ENCODE data around the gene B3GLCT. TPM values are rescaled to one million over a fixed set of nuclear protein-coding genes. Genes with fewer than 3 reads are reported as not detected.

Gene B3GLCT
- total RNA-seq, 5 donors from 2014 or later (not counting 1 experiment from before 2014, with no cell fraction given): 3.7 to 5.6 (median 4.7) TPM

DNA sequence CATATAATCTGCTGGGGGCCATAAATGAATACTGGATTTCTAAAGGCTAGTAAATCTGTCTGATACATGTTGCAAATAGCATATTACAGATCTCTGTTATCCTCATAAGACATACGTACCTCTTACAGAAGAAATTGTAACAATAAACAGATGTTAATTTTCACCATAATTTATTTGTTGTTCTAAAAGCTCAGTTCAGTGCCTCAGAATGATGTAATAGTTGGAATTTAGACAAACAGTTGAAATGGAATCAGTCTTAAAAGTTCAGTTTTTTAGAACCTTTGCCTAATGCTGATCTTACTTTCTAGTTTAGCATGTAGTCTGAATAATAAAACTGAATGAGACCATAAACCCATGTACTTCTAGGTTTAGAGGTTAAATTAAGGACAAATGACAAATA is 43.1 kb downstream of the B3GLCT start:
- DNase-seq (no peak), ATAC-seq (replicated peaks in 1 of 4) (no peak)
- Mint-ChIP-seq H3K27ac (no peak overlapping the region), H3K4me1 (no peaks in the 10 kb centered on the region), H3K4me3 (no peak overlapping the region), H3K27me3 (no peaks in the 10 kb centered on the region), H3K9me3 (no peaks in the 10 kb centered on the region), H3K36me3 (peaks cover 17% of the 10 kb centered on the region)
- no peaks in the 10 kb centered on the region for H3K36me3 ChIP-seq (ENCODE audit: control insufficient read depth in 2 of 2, extremely low read depth in 1 of 2, insufficient read depth in 1 of 2, low read length in 1 of 2)
- POLR2A ChIA-PET: no interaction called here
- no peak overlapping the region for H3K4me3 ChIP-seq (ENCODE audit: control insufficient read depth in 1 of 2, extremely low read depth in 1 of 2, low read length in 1 of 2)
- H3K27me3 ChIP-seq (replicated peaks in 1 of 2; ENCODE audit: control insufficient read depth in 2 of 2, extremely low read depth in 1 of 2, insufficient read depth in 2 of 2, low read length in 1 of 2): no peaks in the 10 kb centered on the region
- CTCF ChIA-PET: interaction anchor here in 1 of 2 donors (0.9 kb wide), 1 partner anchor 10 kb away, joined by 3 read pairs; no protein-coding TSS in a partner anchor
- no peak overlapping the region for H3K27ac ChIP-seq (ENCODE audit: low read length)
- no peaks in the 10 kb centered on the region for H3K9me3 ChIP-seq
- WGBS (ENCODE audit: insufficient coverage): no CpG with 5 or more reads among the region's 1 CpG
- H3K4me1 ChIP-seq (ENCODE audit: control insufficient read depth in 1 of 2, extremely low read depth in 1 of 2, insufficient read depth in 2 of 2, low read length in 2 of 2): no peaks in the 10 kb centered on the region

DNA sequence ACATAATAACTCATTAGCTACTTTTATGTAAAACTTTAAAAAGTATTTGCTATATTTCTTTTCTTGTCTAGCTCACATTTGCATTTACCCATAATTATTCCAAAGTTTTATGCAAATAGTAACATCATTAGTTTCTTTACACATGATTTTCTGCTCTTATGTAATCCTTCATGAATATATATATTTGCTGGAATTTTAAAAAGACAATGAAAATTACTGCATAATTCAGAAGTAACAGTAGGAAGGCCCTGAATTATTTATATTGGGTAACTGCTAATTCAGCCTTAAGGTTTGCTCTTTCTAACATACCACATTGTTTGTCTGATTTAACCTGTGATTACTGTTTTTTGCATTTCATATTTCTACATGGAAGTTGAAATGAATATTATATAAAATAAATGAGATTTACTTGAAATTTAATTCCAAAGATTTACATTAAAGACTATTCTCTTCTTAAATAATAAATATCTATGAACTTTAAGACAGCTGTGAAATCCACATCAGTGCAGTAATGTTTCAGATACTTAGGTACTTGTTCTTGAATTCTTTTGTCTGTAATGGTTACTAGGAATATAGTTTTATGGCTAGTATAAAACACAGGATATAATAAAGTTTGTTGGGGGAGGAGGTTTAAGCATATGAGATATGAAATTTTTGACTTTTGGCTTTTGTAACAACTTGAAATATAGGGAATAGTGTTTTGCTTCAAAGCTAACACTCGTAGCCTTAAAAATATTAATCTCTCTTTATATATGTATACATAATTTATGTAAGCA is 46.0 kb downstream of the B3GLCT start:
- H3K9me3 Mint-ChIP-seq: no peaks in the 10 kb centered on the region
- Histone ChIP-seq H3K4me1 (ENCODE audit: control insufficient read depth in 1 of 2, extremely low read depth in 1 of 2, insufficient read depth in 2 of 2, low read length in 2 of 2) (peaks cover 0 to 4% of the 10 kb centered on the region in 2 experiments), H3K4me3 (ENCODE audit: control insufficient read depth in 1 of 2, extremely low read depth in 1 of 2, low read length in 1 of 2) (no peak overlapping the region), H3K9me3 (no peaks in the 10 kb centered on the region), H3K27ac (ENCODE audit: low read length) (no peak overlapping the region), H3K36me3 (ENCODE audit: control insufficient read depth in 2 of 2, extremely low read depth in 1 of 2, insufficient read depth in 1 of 2, low read length in 1 of 2) (peaks cover 0 to 7% of the 10 kb centered on the region in 2 donors), H3K27me3 (replicated peaks in 1 of 2; ENCODE audit: control insufficient read depth in 2 of 2, extremely low read depth in 1 of 2, insufficient read depth in 2 of 2, low read length in 1 of 2) (no peaks in the 10 kb centered on the region)
- H3K27me3 Mint-ChIP-seq: no peaks in the 10 kb centered on the region
- H3K27ac Mint-ChIP-seq: no peak overlapping the region
- H3K36me3 Mint-ChIP-seq: peaks cover 20% of the 10 kb centered on the region
- H3K4me3 Mint-ChIP-seq: no peak overlapping the region
- no CpG with 5 or more reads among the region's 1 CpG for WGBS (ENCODE audit: insufficient coverage)
- ATAC-seq (replicated peaks in 1 of 4): no peak
- POLR2A ChIA-PET: no interaction called here
- CTCF ChIA-PET: interaction anchor here in 1 of 2 donors (0.6 to 0.7 kb wide), 2 partner anchors 9 to 33 kb away, joined by 3 to 7 read pairs; no protein-coding TSS in a partner anchor
- no peaks in the 10 kb centered on the region for H3K4me1 Mint-ChIP-seq
- no peak for DNase-seq

DNA sequence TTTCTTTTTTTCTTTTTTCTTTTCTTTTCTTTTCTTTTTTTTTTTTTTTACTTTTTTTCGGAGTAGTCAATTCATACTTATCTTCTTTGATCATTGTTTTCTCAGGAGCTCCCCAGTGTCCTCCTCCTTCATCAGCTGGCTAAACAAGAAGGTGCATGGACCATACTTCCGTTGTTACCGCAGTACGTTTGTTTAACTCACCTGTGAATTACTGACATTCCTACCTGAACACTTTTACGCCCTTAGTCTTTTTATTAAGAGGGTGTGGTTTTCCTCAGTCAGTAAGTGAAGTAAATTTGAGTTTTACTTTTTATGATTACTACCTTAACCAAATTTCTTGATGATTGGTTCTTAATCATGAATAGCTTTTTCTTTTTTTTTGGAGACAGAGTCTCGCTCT is 47.1 kb downstream of the B3GLCT start:
- H3K27ac ChIP-seq (ENCODE audit: low read length): no peak overlapping the region
- no peak overlapping the region for H3K4me3 Mint-ChIP-seq
- peaks cover 0 to 4% of the 10 kb centered on the region in 2 experiments for H3K4me1 ChIP-seq (ENCODE audit: control insufficient read depth in 1 of 2, extremely low read depth in 1 of 2, insufficient read depth in 2 of 2, low read length in 2 of 2)
- peaks cover 30% of the 10 kb centered on the region for H3K36me3 Mint-ChIP-seq
- ATAC-seq (replicated peaks in 1 of 4) (no peak), DNase-seq (no peak)
- H3K9me3 ChIP-seq: no peaks in the 10 kb centered on the region
- no peak overlapping the region for H3K27ac Mint-ChIP-seq
- H3K9me3 Mint-ChIP-seq: peaks cover 0 to 10% (median 4%) of the 10 kb centered on the region in 3 donors
- H3K27me3 ChIP-seq (replicated peaks in 1 of 2; ENCODE audit: control insufficient read depth in 2 of 2, extremely low read depth in 1 of 2, insufficient read depth in 2 of 2, low read length in 1 of 2): no peaks in the 10 kb centered on the region
- H3K4me1 Mint-ChIP-seq: no peaks in the 10 kb centered on the region
- H3K27me3 Mint-ChIP-seq: no peaks in the 10 kb centered on the region
- WGBS (ENCODE audit: insufficient coverage): 100% methylated on average over 1 of the region's 6 CpGs
- ChIA-PET POLR2A (no interaction called here), CTCF (interaction anchor here in 1 of 2 donors (0.6 kb wide), 1 partner anchor 31 kb away, joined by 4 read pairs; no protein-coding TSS in a partner anchor)
- peaks cover 0 to 7% of the 10 kb centered on the region in 2 donors for H3K36me3 ChIP-seq (ENCODE audit: control insufficient read depth in 2 of 2, extremely low read depth in 1 of 2, insufficient read depth in 1 of 2, low read length in 1 of 2)
- H3K4me3 ChIP-seq (ENCODE audit: control insufficient read depth in 1 of 2, extremely low read depth in 1 of 2, low read length in 1 of 2): no peak overlapping the region

DNA sequence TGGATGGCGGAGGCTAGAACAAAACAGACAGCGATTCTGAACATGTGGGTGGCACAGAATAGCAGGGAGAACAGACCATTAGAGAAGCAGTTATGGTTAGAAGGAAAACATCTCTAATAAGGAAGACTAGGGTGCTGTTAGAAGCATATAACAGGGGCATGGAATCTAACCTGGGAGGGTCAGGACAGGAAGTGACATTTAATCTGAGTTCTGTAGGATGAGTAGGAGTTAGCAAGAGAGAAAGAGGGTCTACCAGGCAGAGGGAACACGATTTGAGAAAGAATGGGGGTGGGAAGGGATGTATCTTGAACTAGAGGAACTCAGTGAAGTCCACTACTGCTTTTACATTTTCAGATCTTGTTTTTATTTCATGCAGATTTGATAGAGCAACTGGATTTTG is 48.6 kb downstream of the B3GLCT start:
- Histone ChIP-seq H3K27me3 (replicated peaks in 1 of 2; ENCODE audit: control insufficient read depth in 2 of 2, extremely low read depth in 1 of 2, insufficient read depth in 2 of 2, low read length in 1 of 2) (no peaks in the 10 kb centered on the region), H3K4me1 (ENCODE audit: control insufficient read depth in 1 of 2, extremely low read depth in 1 of 2, insufficient read depth in 2 of 2, low read length in 2 of 2) (peaks cover 0 to 4% of the 10 kb centered on the region in 2 experiments), H3K36me3 (ENCODE audit: control insufficient read depth in 2 of 2, extremely low read depth in 1 of 2, insufficient read depth in 1 of 2, low read length in 1 of 2) (peaks cover 0 to 7% of the 10 kb centered on the region in 2 donors), H3K27ac (ENCODE audit: low read length) (no peak overlapping the region), H3K4me3 (ENCODE audit: control insufficient read depth in 1 of 2, extremely low read depth in 1 of 2, low read length in 1 of 2) (no peak overlapping the region), H3K9me3 (no peaks in the 10 kb centered on the region)
- H3K4me3 Mint-ChIP-seq: no peak overlapping the region
- 100% methylated on average over 2 of the region's 3 CpGs for WGBS (ENCODE audit: insufficient coverage)
- CTCF ChIA-PET: interaction anchor here in 1 of 2 donors (1.5 kb wide), 1 partner anchor 12 kb away, joined by 3 read pairs; no protein-coding TSS in a partner anchor
- H3K27ac Mint-ChIP-seq: no peak overlapping the region
- no peaks in the 10 kb centered on the region for H3K27me3 Mint-ChIP-seq
- ATAC-seq (replicated peaks in 1 of 4): no peak
- POLR2A ChIA-PET: no interaction called here
- no peak for DNase-seq
- H3K9me3 Mint-ChIP-seq: peaks cover 8 to 16% (median 10%) of the 10 kb centered on the region in 3 donors
- H3K36me3 Mint-ChIP-seq: peaks cover 35% of the 10 kb centered on the region
- H3K4me1 Mint-ChIP-seq: no peaks in the 10 kb centered on the region

DNA sequence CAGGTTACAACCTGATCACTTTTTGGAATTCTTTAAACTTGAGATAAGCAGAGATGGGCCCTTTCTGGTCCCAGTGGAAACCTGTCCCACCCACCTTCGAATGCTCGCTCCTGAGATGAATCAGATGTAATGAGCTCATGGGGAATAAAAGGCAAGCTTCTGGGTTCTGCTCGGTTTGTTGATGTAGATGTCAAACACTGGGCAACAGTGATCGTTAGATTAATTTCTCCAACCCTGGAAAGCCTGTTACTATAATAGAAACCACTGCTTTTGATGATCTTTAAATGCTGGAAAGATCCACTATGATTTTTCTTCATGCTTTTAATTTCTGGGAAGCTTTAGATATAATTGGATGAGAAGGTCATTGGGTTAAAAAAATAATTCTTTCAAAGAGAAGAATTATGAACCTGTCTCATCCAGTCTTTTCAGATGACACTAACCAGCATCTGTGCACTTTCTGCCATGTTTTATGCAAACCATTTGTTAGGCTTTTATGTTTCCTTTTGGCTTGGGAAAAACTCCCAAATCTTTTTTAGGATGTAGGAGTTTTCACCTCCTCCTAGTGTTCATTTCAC is 49.3 kb downstream of the B3GLCT start:
- ChIA-PET POLR2A (no interaction called here), CTCF (interaction anchor here in 1 of 2 donors (1.5 kb wide), 1 partner anchor 13 kb away, joined by 3 read pairs; no protein-coding TSS in a partner anchor)
- H3K36me3 Mint-ChIP-seq: peaks cover 35% of the 10 kb centered on the region
- no peaks in the 10 kb centered on the region for H3K4me1 Mint-ChIP-seq
- no peak overlapping the region for H3K27ac ChIP-seq (ENCODE audit: low read length)
- H3K27me3 Mint-ChIP-seq: no peaks in the 10 kb centered on the region
- H3K4me3 ChIP-seq (ENCODE audit: control insufficient read depth in 1 of 2, extremely low read depth in 1 of 2, low read length in 1 of 2): no peak overlapping the region
- WGBS (ENCODE audit: insufficient coverage): no CpG with 5 or more reads among the region's 4 CpGs
- H3K4me3 Mint-ChIP-seq: no peak overlapping the region
- ATAC-seq (replicated peaks in 1 of 4) (no peak), DNase-seq (no peak)
- H3K9me3 ChIP-seq: no peaks in the 10 kb centered on the region
- no peak overlapping the region for H3K27ac Mint-ChIP-seq
- no peaks in the 10 kb centered on the region for H3K27me3 ChIP-seq (replicated peaks in 1 of 2; ENCODE audit: control insufficient read depth in 2 of 2, extremely low read depth in 1 of 2, insufficient read depth in 2 of 2, low read length in 1 of 2)
- peaks cover 10 to 16% (median 10%) of the 10 kb centered on the region in 3 donors for H3K9me3 Mint-ChIP-seq
- peaks cover 0 to 4% of the 10 kb centered on the region in 2 experiments for H3K4me1 ChIP-seq (ENCODE audit: control insufficient read depth in 1 of 2, extremely low read depth in 1 of 2, insufficient read depth in 2 of 2, low read length in 2 of 2)
- H3K36me3 ChIP-seq (ENCODE audit: control insufficient read depth in 2 of 2, extremely low read depth in 1 of 2, insufficient read depth in 1 of 2, low read length in 1 of 2): peaks cover 0 to 7% of the 10 kb centered on the region in 2 donors

DNA sequence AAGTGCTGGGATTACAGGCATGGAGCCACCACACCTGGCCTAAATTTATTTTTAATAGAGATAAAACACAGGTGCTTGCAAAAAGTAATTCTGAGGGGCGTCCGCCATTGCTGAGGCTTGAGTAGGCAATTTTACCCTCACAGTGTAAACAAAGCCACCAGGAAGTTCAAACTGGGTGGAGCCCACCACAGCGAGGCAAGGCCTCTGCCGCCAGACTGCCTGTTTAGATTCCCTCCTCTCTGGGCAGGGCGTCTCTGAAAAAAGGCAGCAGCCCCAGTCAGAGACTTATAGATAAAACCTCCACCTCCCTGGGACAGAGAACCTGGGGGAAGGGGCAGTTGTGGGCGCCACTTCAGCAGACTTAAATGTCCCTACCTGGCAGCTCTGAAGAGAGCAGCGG is 50.7 kb downstream of the B3GLCT start:
- H3K36me3 Mint-ChIP-seq: peaks cover 35% of the 10 kb centered on the region
- no peaks in the 10 kb centered on the region for H3K27me3 ChIP-seq (replicated peaks in 1 of 2; ENCODE audit: control insufficient read depth in 2 of 2, extremely low read depth in 1 of 2, insufficient read depth in 2 of 2, low read length in 1 of 2)
- H3K27me3 Mint-ChIP-seq: no peaks in the 10 kb centered on the region
- ChIA-PET POLR2A (no interaction called here), CTCF (no interaction called here)
- 100% methylated on average over 2 of the region's 7 CpGs for WGBS (ENCODE audit: insufficient coverage)
- peaks cover 0 to 4% of the 10 kb centered on the region in 2 experiments for H3K4me1 ChIP-seq (ENCODE audit: control insufficient read depth in 1 of 2, extremely low read depth in 1 of 2, insufficient read depth in 2 of 2, low read length in 2 of 2)
- no peak overlapping the region for H3K27ac Mint-ChIP-seq
- H3K4me1 Mint-ChIP-seq: no peaks in the 10 kb centered on the region
- ATAC-seq (replicated peaks in 1 of 4) (peak in 1 of 4 experiments; percentile 35), DNase-seq (no peak)
- H3K27ac ChIP-seq (ENCODE audit: low read length): no peak overlapping the region
- no peak overlapping the region for H3K4me3 Mint-ChIP-seq
- H3K9me3 Mint-ChIP-seq: peaks cover 10 to 17% (median 16%) of the 10 kb centered on the region in 3 donors
- peaks cover 0 to 7% of the 10 kb centered on the region in 2 donors for H3K36me3 ChIP-seq (ENCODE audit: control insufficient read depth in 2 of 2, extremely low read depth in 1 of 2, insufficient read depth in 1 of 2, low read length in 1 of 2)
- no peak overlapping the region for H3K4me3 ChIP-seq (ENCODE audit: control insufficient read depth in 1 of 2, extremely low read depth in 1 of 2, low read length in 1 of 2)
- H3K9me3 ChIP-seq: no peaks in the 10 kb centered on the region
